GM18498 (cell line): Measurements from ENCODE around the gene RAG2.
"Not testable (repeated sequence)": the region's sequence is repeated elsewhere in the genome, so short reads cannot be mapped to it uniquely, and the experiment has no call there.

ENCODE experiments used
- ATAC-seq: cut with Tn5 transposase; IDR thresholded peaks from one replicate; pipeline ENCODE4 v1.9.1; 2021; ENCODE audit warnings: mild to moderate bottlenecking, moderate library complexity; ENCODE audit not compliant: unreplicated experiment

Gene RAG2

GRCh38 chr11:36557390-36557789 lies 40.6 kb downstream of the RAG2 start:
- ATAC-seq, result not testable (repeated sequence)

DNA sequence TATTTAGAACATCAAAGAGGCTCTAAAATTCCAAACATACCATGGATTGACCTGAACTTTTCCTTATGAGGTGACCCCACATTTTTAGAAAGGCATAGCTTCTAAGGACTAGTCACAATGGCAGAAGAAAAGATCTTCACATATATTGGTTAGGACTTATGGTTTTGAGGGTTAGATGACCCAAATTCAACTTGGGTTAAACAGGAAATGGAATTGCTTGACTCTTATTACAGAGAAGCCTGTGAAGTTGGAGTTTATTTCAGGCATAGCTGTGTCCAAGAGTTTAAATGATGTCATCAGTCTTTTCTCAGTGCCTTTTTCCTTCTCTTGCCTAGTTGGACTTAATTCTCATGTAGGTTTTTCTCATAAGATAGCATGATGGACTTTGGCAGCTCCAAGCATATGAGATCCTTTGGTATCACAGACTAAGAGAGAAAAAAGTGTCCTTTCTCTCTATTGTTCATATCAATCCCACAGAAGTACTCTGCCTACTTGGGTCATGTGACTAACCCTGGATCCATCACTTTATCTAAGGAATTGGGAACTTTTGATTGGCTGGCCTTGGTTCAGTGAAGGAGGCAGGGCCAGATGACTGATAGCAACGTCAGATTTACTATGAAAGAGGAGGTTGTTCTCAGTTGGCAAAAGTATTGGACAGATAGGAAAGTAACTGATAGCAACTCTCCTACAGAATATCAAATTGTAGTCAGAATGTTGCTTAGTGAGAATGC lies 47.5 kb downstream of the RAG2 start:
- ATAC-seq, result no peak
